ENCODE results near the gene MUC3A.

- TF ChIP-seq CTCF (IDR thresholded peaks at IDR 0.05), result no peak
- no peak for TF ChIP-seq EP300 (IDR thresholded peaks at IDR 0.05; ENCODE audit: low read depth)
- no peak for TF ChIP-seq POLR2AphosphoS5 (IDR thresholded peaks at IDR 0.05)
- TF ChIP-seq POLR2A (IDR thresholded peaks at IDR 0.05), result no peak
Observed at GRCh38 chr7:100963874-100964273, 14.5 kb downstream of the MUC3A start.

Measured in transverse colon (tissue), 4 donors.